VCaP (cell line): ENCODE results near the gene NPPC.
A peak's percentile ranks its signal among the peaks of the same experiment; 100 is the strongest.

Experiments
- H3K27ac ChIP-seq: fragments of 450-650 bp; 2 replicates; pipeline ENCODE4 v1.5.1; 2017
- TF ChIP-seq, protein P1 (sequence below): fragments of 450-650 bp; conservative IDR thresholded peaks from 2 replicates; pipeline ENCODE4 v1.5.1; 2017; ENCODE audit warnings: mild to moderate bottlenecking, moderate library complexity

Gene NPPC

DNA sequence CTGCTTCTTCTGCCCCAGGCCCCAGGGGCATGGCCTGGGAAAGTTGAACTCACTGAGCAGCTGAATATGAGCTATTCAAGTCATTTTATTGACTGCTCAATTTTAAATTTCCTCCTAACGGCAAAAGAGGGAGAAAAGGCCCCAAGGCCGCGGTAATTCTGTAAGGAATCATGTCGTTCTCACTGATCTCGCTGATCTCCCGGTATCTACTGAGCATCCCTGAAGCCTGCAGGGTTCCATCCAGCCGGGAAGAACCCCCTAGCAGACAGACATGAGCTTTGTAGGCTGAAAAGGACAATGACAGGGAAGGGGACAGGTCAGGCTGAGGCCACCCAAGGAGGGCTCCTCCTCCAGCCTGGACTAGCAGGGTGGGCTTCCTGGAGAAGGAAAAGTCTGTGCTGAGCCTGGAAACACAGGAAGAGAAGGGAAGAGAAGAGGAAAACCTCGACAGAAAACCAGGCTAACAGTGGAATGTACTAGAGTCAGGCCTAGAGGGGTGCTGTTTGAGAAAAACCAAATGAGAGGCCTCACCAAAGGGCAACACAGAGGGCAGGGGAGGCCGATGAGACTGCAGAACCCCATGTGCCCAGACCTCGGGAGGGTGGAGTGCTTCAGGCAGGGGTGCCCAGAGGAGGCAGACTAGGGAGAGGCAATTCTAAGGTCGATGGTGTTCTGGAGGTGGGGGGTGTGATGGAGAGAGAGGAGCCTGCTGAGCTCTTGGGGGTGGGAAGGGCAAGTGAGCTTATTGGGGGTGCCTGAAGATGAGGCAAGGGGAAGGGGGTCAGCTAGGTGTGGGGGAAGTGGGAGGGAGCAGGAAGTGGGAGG lies 2.9 kb upstream of the NPPC start:
- TF ChIP-seq, protein P1, sequence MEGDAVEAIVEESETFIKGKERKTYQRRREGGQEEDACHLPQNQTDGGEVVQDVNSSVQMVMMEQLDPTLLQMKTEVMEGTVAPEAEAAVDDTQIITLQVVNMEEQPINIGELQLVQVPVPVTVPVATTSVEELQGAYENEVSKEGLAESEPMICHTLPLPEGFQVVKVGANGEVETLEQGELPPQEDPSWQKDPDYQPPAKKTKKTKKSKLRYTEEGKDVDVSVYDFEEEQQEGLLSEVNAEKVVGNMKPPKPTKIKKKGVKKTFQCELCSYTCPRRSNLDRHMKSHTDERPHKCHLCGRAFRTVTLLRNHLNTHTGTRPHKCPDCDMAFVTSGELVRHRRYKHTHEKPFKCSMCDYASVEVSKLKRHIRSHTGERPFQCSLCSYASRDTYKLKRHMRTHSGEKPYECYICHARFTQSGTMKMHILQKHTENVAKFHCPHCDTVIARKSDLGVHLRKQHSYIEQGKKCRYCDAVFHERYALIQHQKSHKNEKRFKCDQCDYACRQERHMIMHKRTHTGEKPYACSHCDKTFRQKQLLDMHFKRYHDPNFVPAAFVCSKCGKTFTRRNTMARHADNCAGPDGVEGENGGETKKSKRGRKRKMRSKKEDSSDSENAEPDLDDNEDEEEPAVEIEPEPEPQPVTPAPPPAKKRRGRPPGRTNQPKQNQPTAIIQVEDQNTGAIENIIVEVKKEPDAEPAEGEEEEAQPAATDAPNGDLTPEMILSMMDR: no peak
- no peak overlapping the region for H3K27ac ChIP-seq

DNA sequence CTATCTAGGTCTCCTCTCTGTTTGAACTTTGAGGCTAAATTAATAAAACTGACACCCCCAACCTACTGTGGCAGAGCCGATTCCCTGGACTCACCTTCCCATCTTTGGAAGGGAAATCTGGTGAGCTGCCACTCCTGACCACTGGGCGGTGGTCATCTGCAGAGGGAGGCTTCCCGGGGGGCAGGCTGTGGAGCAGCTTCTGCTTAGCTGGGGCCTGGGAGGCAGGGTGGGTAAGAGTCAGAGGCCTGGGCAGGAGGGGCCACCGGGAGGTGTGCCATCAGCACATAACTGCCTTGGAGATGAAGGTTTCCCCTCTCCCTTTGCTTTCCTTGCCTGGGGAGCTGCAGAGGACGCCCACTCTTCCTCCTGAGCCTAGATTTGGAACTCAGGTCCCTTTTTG lies 2.3 kb upstream of the NPPC start:
- no peak overlapping the region for H3K27ac ChIP-seq
- TF ChIP-seq, protein P1: peak; percentile 19; the same call in 1 of the 2 replicates

DNA sequence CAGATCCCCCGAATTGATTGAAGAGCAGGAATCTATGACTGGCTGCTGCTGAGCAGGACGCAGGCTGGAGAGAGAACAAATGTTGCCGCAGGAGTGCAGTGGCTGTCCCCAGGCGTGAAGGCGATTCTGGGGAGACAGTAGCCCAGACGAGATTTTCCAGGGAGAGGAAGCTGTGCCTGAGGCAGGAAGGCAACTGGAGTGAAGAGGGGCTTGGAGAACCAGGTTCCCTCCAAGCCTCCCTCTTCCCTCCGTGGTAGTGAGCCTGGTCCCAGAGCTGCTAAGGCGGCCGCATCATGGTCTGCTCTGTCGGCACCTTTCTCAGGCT lies 1.3 kb upstream of the NPPC start:
- H3K27ac ChIP-seq: no peak overlapping the region
- TF ChIP-seq, protein P1: no peak

DNA sequence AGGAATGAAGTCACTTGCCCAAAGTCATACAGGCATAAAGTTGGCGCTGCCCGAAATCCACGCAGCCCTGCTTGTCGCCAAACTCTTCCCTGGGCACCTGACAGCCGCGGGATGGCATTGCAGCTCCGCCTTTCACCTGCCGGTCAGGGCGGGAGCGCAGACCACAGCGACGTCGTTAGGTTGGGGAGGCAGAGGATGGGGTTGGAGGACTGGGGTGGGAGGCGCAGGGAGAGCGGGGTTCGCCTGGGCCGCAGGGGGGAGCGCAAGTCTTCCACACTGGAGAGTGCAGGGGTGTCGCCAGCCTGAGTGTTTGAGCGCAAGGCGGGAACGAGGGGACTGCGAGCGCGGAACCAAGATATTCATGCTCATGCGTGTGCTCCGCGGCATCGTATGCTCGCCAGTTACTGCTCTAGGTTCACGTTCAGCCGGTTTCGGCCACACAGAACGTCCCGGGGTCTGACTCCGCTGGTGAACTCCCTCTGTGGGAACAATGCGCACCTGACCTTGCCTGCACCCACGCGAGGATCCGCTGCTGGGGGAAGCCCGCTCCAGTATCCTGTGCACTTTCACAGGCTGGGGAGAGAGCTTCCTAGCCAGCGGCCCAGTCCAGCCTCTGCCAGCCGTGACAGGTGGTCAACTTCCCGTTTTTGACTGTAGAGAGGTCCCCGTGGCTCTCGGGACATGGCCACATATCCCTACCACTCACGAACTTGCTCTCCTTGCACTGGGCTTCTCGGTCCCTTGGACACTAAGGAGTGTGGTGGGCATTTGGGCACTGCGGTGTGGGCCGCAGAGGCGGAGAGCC lies 767 bp upstream of the NPPC start:
- TF ChIP-seq, protein P1: peak; percentile 20; the same call in 1 of the 2 replicates
- no peak overlapping the region for H3K27ac ChIP-seq

DNA sequence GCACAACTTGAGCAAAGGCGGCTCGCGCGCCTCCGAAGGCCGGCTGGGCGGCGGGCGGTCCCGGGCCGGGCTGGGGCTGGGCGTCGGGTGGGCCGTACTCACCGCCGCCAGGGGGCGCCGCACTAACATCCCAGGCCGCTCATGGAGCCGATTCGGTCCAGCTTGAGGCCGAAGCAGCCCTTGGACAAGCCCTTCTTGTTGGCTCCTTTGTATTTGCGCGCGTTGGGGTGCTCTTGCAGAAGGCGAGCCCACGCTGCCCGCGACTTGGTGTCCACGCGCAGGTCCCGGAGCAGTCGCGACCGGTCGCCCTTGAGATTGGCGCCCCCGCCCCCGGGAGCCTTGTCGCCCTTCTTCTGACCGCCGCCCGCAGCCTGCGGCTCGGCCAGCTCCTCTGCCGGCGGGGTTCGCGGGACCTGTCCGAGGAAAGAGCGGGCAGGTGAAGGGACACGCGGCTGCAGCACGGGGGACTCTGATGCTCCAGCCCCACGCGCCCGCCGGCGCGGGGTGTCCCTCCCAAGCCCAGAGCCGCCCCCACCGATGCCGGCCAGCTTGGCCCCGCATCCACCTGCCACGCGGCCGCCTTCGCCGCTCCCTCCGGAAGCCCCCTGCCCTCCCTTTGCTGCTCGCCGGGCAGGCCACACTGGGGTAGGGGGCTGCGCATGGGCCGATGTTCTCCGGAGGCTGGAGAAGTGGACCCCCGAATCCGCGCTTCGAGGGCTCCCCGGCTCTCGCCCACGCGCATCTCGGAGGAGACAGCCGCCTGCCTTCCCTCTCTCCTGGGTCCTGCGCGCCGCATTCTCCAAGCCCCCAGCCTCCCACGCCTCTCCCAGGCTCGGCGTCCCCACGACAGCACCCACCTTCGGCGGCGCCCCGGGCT lies 655 bp downstream of the NPPC start:
- TF ChIP-seq, protein P1: peak; percentile 92

DNA sequence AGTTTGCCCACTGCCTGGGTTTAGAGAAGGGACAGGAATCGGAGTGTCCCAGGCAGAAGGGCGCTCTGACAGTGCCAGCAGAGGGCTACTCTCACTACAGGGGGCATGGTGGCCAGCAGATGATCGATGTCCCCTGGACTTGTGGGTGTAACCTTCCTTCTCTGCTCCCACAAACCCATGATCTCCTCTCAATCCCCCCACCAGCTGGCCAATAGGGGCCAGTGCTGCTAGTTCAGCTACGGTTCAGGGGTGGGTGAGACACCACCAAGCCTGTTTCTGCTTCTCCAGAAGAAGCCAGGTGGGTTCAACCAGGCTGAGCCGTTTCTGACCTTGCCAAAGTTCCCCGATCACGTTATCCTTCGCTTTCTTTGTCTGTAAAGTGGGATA lies 1.3 kb downstream of the NPPC start:
- no peak overlapping the region for H3K27ac ChIP-seq
- TF ChIP-seq, protein P1: no peak

More for the DNA sequence above, 655 bp downstream of the NPPC start:
- peak overlapping the region; percentile 10; the same call in 1 of the 2 replicates for H3K27ac ChIP-seq
